Right lung (tissue), 5 donors: ENCODE measurements around the gene TRANK1. TPM values are rescaled to one million over a fixed set of nuclear protein-coding genes. Genes with fewer than 3 reads are reported as not detected.
A peak's percentile ranks its signal among the peaks of the same experiment; 100 is the strongest.
"Not testable (repeated sequence)": the region's sequence is repeated elsewhere in the genome, so short reads cannot be mapped to it uniquely, and the experiment has no call there.

Experiments used
- DNase-seq, 2 donors: peaks; one replicate each; pipeline ENCODE4 v3.0.0-alpha.2; 2013
- polyA plus RNA-seq, 5 donors: library from polyadenylated mRNA; unstranded; fragments of 120-200 nt; gene quantifications; one replicate each; pipeline versions ENCODE4 v1.2.1 to v1.2.3, GENCODE V29; 2013; ENCODE audit warnings: inconsistent platforms in 1 of 5, low replicate concordance in 1 of 5; ENCODE audit not compliant: insufficient read length in 5 of 5, insufficient read depth in 1 of 5

Gene TRANK1
- polyA plus RNA-seq, 5 donors = 17.0 to 32.4 (median 27.3) TPM

DNA sequence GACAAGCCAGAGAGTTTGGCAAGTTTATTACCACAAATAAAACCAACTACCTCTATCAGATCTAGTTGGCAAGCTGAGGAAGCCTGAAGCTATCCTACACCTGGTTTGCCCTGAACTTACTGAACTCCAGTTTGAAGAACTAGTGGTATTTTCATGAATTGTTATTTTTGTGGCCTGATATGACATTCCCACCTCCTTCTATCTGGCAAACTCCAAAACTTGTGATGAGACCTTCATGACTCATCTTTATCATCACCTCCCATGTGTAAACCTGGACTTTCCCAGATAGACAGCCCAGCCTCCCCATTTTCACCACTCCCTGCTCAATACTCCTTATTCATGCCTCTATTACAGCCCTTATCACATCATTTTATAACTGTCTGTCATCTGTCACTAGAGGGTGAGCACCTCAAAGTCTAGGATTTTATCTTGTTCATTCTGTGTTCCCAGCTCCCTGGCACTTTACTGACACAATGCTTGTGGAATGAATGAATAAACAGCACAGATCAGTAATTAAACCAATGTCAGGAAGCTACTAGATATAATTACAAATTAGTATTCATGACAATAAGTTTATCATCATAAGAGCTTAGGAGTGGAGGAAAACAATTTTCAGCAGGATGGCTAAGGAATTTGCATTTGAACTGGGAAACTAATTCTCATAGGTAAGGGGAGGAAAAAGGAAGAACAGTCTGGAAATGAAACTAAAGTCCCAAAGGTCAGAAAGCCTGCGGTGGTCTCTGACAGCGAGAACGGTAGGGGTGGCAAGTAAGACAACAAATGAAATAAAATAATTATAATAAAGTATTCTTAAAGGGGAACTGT is 13.2 kb upstream of the TRANK1 start:
- DNase-seq = no peak

DNA sequence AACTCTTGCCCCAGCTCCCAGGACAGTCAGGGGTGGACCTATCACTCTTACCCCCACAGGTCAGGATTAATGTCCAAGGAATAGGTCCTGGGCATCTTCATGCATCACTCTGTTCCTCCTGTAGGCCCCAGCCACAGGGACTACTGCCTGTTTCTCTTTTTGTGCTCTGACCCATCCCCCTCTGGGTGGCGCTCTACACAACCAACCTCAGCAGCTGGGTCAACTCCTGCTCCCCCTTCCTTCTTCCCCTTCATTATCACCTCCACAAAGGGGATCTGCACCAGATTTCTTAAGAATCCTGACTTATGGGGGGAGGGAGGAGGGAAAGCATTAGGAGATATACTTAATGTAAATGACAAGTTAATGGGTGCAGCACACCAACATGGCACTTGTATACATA is 12.2 kb upstream of the TRANK1 start:
- no peak for DNase-seq

DNA sequence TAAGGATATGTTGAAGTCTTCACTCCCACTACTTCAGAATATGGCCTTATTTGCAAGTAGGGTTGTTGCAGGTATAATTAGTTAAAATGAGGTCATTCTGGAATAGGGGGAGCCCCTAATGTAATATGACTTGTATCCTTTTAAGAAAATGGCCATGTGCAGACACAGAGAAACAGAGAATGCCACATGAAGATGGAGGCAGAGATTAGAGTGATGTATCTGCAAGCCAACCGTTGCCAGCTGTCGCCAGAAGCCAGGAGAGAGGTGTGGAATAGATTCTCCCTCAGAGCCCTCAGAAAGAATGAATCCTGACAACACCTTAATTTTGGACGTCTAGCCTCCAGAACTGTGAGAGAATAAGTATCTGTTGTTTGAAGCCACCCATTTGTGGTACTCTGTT is 11.3 kb upstream of the TRANK1 start:
- no peak for DNase-seq

DNA sequence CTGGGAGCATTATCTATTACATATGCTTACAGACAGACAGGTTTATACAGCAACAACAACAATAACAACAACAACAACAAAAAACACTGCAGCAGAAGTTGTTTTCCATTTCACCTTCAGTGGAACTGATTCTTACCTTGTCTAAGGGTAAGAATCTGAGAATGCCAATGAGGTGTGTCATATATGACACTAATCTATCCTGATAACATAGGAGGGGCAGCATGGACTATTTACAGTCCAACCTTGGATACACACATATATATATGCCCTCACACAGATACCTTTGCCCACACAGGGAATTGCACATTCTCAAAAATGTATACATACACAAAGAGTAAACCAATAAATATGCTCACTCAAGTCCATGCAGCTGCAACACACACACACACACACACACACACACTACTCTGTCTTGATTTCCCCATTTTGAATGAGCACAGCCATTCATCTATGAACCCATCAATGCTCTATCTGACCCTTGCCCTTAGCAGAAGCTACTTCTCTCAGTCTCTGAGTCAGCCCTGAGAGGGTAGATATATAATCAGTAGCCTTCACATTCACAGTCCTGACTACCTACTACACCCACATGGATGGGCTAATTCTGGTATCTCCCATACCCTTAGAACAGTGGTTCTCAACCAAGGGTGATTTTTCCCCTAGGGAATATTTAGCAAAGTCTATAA is 9.7 kb upstream of the TRANK1 start:
- DNase-seq = no peak

DNA sequence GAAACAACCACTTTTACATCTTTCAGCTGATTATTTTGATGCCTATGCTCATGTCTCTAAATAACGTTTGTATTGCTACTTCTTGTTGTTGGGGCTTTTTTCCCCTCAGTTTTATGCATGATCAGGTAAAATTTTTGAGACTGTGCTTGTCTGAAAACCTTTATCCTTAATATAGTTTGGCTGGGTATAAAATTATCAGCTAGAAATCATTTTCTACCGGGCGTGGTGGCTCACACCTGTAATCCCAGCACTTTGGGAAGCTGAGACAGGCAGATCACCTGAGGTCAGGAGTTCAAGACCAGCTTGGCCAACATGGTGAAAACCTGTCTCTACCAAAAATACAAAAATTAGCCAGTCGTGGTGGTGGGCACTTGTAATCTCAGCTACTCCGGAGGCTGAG is 3.0 kb upstream of the TRANK1 start:
- DNase-seq = not testable (repeated sequence)

DNA sequence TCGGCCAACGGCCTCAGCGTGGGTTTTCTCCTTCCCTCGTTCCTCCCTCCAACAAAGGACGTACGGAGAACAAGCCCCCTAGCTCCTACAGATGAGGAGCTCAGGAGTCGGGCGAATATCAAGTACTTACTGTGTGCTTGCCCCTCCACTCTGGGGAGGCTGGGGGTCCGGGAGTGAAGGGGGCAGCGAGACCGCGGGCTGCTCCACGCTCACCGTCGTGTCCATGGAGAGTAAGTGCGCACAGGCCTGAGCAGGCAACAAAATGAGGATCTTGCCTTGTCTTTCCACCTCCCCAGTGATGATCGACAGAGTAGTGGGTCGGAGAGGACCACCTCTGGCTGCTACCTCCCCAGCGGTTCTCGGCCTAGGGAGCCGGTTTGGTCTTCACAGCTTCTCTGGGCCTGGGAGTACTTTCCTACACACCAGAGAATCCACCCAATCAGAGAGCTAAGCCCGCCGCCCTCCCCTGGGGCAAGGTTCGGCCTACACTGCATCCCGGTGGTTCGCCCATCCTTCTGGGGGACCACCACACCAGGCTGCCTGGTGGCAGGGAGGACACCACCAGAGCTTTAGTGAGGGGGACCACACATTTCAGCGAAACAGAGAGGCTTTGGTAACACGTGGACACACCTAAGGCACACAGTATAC is 603 bp upstream of the TRANK1 start:
- no peak for DNase-seq

DNA sequence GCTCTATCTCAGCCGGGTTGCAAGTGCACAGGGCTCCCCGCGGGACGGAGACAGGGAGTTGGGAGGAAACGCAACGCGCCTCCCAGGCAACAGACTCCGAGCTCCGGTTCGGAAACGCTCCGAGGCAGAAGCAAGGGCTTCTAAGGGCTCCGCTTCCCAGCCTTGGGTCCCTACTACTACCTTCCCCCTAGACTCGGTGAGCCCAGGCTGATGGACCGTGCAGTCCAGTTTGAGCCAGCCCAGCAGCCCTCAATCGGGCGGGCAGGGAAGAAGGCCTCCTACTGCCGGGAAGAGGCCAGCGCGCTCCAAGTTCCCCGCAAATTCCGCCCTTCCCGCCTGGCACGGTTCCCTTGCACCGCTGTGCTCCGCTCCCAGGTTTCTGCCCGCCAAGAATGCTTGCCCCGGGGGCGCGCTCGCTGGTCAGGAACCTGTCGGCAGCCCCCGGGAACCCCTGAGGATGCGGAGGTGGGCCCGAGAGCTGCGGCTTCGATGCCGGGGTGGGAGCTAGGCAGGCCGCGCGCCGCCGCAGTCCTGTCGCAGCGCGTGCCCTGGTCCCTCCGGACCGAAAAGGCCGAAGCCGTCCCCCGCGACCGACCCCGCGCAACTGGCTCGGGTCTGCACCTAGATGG is 728 bp downstream of the TRANK1 start:
- peak; percentile 67 to 78 for DNase-seq

DNA sequence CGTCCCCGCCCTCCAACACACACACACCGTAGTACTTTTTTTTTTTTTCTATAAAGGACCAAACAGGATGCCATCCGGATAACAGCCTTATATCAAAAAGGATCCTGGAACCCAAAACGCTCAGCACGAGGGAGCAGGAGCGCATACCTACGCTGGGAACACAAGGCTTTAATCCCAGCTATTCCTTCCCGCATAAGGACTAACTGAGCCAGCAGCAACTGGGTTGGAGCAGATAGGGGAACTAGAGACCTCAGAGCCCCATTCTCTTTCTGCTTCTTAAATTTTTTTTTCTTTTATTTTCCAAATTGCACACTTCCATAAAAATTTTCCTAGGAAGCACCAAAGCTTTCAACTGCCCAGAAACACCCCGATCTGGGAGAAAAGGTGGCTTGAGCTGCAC is 1.3 kb downstream of the TRANK1 start:
- no peak for DNase-seq

DNA sequence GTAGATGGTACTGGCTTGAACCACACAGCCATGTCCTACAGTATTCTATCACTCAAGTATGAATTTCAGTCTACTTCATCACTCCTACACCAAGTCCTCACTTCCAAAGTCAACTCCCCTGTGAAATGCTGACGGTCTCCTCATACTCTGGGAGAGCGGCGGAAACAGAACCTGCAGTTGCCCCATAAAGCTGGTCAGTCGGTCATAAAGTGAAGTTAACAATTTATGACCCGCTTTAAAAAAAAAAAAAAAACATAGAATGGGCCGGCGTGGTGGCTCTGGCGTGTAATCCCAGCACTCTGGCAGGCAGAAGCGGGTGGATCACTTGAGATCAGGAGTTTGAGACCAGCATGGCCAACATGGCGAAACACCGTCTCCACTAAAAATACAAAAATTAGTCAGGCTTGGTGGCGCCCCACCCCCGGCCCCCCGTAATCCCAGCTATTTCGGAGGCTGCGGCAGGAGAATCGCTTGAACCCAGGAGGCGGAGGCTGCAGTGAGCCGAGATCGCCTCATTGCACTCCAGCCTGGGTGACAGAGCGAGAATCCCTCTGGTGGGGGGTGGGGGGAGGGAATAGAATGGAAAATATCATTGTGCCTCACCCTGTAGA is 2.1 kb downstream of the TRANK1 start:
- no peak for DNase-seq

DNA sequence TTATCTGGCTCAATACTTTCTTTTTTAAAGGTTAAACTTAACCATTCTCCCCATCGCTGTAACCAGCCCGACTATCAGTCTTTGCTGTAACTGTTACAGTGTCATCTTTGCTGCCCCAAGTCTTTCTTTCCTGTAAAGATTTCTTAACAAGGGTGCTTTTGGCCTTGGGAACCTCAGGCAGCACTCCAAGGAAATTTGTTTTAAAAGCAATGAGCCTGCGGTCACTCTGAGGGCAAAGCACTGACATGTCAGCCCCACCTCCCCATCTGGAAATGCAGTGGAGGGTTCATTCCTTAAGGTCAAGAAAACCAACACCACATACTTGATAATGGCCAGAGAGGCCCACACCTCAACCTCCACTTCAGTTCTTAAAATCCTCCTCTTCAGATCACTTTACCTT is 3.2 kb downstream of the TRANK1 start:
- no peak for DNase-seq

DNA sequence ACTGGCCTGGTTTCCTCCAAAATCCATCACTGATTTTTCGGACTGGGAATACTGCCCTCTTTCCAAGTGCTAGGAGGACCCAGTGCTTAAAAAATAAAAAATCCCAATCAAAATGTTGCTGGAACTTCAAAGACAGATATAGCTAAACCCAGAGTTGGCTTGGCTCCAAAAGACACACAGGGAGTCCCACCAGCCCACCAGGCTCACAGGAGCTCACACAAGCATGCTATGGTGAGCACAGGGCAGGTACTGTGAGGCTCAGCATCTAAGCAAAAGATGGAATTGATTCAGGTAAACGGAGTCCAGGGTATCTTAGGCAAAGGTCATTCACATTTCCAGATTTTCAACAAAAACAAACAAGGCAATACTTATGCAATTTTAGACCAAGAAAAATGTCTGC is 3.7 kb downstream of the TRANK1 start:
- DNase-seq = no peak

DNA sequence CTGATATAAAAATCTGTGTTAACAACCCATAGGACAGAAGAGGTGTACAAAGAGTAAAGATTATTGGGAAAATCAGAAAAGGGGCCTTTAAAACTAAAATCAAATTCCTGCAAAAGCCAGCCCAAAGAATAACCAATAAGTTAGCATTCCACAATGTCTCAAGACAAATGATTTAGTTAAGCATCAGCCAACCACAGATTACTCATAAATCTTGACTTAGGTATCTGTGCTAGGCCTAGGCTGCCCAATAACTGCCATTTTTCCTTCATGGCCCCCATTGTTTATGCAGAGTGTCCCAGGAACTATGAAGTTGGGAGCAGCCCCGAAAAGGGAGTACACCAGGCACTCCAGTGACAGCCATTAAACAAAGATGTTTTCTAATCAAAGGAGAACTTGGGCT is 7.4 kb downstream of the TRANK1 start:
- DNase-seq = no peak

DNA sequence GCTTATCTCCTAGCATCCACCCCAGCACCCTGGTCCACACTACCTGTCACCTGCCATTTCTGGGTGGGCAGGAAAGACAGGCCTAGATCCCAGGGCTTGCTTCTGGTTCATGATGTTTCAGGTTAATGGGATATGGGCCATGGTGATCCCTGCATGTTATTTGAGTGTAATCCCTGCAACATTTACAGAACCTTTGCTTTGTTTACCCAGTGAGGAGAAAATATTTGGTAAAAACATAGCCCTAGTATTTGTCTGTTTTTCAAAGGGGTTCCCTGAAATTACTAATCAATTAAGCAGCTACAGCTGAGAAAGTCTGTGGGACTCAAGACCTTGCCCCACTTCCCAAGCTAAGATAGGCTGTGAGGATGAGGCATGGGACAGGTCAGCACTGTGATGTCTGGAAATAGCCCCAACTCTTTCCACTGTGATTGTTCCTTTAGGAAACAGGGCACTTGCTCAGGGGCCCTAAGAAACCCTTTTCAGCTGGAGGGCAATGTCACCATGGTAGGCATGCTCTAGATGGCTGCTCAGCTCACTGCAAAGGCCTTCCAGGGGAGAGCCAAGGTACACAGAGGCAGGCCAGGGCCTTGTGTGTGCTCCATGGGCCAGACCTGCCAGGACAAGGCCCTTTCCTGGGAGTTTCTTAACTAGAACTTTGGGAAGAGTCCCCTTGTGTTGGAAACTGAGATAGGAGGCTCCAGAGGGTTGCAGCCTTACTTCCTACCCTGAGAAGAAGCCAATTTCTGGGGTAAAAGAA is 11.1 kb downstream of the TRANK1 start:
- DNase-seq = no peak

DNA sequence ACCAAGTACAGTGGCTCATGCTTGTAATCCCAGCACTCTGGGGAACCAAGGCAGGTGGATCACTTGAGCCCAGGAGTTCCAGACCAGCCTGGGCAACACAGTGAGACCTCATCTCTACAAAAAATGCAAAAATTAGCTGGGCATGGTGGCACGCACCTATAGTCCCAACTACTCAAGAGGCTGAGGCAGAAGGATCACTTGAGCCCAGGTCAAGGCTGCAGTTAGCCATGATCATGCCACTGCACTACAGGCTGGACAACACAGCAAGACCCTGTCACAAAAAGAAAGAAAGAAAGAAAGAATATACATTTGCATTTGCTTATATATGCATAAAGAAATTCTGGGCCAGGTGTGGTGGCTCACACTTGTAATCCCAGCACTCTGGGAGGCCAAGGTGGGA is 13.4 kb downstream of the TRANK1 start:
- not testable (repeated sequence) for DNase-seq

DNA sequence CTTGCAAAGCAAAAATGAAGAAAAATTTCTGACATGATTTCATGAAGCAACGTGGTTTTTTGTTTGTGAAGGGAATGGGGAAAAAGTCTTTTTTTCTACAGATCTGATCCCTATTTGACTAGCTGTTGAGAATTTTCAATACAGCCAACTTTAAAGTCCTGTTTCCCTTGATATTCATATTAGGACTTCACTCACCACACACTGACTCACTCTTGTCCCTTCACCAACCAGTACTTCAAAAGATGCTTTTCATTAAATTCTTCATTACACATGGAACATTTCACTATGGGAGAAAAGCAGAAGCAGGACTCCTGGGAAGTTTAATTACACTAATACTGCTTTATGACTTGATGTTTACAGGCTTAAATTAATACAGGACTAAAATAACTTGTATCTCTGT is 16.6 kb downstream of the TRANK1 start:
- no peak for DNase-seq

DNA sequence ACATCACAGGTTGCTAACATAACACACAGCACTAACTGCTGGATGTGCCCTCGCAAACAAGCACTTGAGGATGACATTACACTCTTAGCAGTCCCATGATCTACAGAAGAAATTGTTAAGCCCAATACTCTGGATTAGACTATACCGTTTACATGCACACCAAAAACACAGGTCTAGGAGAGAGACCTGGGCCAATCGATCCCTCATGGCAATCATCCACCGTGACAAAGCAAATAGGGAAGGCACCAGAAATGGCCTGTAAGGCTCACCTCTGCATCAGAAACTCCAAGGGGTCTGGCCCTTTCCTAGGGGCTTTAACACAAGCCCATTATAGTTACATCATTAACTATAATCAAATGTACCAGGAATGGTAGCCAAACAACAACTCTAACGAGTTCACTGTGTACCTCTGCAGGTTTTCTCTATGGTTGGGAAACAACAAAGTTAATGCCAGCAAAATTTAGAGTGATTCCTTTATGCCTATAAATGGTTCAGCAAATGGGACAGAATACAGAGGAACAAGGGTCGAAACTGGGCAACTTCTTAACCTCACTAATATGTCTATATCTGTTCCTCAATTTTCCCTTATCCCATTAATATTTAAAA is 18.5 kb downstream of the TRANK1 start:
- DNase-seq = no peak

DNA sequence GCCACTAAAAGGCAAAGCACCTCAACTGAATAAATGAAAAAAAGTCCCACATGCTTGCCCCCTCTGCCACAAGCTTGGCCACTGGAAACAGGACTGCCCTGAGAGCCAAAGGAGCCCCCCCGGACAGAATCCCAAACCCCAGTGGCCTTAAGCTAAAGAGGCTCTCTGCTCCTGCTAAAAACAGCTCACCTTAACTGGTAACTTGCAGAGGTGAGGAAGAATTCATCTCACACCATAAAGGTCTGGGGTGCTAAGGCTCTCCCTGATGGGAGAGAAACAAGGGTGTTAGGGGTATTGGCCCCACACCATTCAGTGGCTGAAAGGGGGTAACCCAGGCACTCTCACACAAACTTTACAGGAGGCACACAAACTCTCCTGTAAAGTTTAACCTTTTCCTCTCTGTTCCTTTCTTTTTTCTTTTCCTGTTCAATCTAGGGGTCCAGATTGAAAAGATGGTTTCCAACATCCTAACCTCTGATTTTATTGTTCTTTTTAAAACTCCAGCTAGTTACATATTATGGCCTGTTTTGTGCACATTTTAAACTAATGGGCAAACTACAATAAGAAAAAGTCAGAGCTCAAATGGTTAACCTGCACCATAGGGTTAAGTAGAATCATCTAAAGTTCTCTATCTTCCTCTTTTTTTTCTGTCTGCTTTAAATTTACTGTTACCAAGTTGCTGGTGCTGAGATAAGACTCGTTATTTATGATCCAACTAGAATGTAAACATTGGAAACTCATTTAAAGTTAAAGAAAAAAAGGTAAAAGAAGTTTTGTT is 19.9 kb downstream of the TRANK1 start:
- no peak for DNase-seq

DNA sequence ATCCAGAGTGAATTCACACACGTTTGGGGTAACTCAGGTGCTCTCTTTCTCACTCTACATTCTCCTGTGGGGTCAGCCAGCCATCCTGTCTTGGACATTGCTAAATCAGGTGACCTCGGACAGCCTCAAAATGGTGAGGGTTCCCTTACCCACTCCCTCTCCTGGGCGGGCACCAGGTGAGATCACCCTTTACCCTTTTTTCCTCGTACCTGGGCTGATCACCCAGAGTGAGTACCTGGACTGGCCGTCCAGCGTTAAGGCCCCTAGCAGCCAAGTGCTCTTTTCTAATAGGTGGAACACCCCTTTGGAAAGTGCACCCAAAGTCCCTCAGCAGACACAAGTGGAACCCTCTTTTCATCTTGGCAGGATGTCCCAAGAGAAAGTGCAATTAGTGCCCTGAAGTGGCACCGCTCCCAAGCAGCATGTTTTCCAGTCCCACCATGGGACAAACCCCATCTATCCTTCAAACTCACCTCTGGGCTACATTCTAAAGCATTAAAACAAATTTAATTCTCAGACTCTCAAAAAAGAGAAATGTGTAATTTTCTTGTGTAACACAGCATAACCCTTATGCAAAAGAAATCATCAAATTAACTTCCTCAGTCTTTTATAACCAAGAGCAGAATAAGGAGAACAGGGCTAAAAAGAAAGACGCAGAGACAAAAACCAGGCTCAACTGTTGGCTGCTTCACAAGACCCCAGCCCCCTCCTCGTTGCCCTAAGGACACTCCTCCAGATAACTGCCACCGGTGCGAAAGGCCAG is 20.7 kb downstream of the TRANK1 start:
- no peak for DNase-seq

DNA sequence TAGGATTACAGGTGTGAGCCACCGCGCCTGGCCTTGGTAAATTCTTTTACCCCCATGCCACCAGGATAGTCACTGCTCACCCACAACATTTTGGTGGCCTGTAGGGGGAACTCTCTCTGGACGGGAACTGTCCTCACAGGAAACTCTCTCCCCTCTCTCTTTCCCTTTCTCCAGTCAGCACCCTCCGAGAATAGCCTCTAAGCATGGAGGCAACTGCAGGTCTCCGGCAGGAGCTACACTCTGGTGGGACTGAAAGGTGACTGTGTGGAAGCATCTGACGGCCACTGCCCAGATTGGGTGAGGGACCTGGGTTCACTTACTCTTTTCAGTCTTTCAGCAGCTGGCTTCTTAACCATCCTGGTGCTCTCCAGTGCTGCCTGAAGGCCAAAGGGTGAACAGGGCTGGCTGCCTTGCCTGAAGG is 21.3 kb downstream of the TRANK1 start:
- no peak for DNase-seq
